Right lobe of liver (tissue), 6 donors: Measurements from ENCODE around the gene GPRASP3. TPM values are rescaled to one million over a fixed set of nuclear protein-coding genes. Genes with fewer than 3 reads are reported as not detected.

Experiments
- ATAC-seq, 4 donors: fragments of 200-7000 bp; cut with Tn5 transposase; one replicate each; pipeline ENCODE4 v1.9.1; 2020; ENCODE audit warnings: mild to moderate bottlenecking in 4 of 4, moderate library complexity in 4 of 4
- DNase-seq, 3 donors: peaks; one replicate each; pipeline ENCODE4 v3.0.0-alpha.2; 2020
- H3K27ac ChIP-seq, 3 donors: fragments of 200-600 bp; one replicate each; pipeline ENCODE4 v1.8.0; 2022
- H3K27me3 ChIP-seq, 2 donors: fragments of 200-600 bp; one replicate each; pipeline ENCODE4 v1.8.0; 2022
- H3K36me3 ChIP-seq, 4 donors: fragments of 200-600 bp; sonication (generic) in 1 of 4; one replicate each; pipeline versions ENCODE4 v1.5.1 to v1.8.0; 2017 to 2022; ENCODE audit warnings: control low read depth in 1 of 4
- H3K4me1 ChIP-seq, 4 donors: fragments of 200-600 bp; sonication (generic) in 1 of 4; one replicate each; pipeline versions ENCODE4 v1.5.1 to v1.8.0; 2017 to 2022; ENCODE audit warnings: control low read depth in 1 of 4
- H3K4me3 ChIP-seq, 3 donors: fragments of 200-600 bp; one replicate each; pipeline ENCODE4 v1.8.0; 2022
- H3K9me3 ChIP-seq, 4 donors: fragments of 200-600 bp; sonication (generic) in 1 of 4; one replicate each; pipeline versions ENCODE4 v1.5.1 to v1.8.0; 2017 to 2022; ENCODE audit warnings: control low read depth in 1 of 4
- POLR2A ChIP-seq: fragments of 450-650 bp; IDR thresholded peaks from one replicate; pipeline ENCODE4 v1.6.1; 2017; ENCODE audit warnings: antibody characterized with exemption, mild to moderate bottlenecking
- WGBS: methylation state at CpG from one replicate; pipeline ENCODE4 v1.1.6; 2018; ENCODE audit warnings: low coverage, low lambda C conversion rate; ENCODE audit not compliant: insufficient coverage; ENCODE audit errors: missing lambda C conversion rate; 5-methylcytosine and 5-hydroxymethylcytosine counted together
- intact Hi-C, 2 donors: fragments of 100-400 bp; cut with DNase I; formaldehyde crosslinking; loops; one replicate each; pipeline versions ENCODE4 v1.11.2 to v1.14.1; 2022
- total RNA-seq, 6 experiments: library from RNA; depleted of rRNA in 2 of 6; stranded (reverse); fragments of >200 nt in 2 of 6; fragmentation: NEBNext Ultra II Directional in 3 of 6; extraction: Animal tissue kit (Norgen Biotek cat#: 25700) in 3 of 6; gene quantifications; one replicate each; pipeline versions ENCODE4 v1.1.0 to v1.2.4, GENCODE V29; 2016 to 2023
- TF ChIP-seq, protein P1 (sequence below), 4 donors: fragments of 200-600 bp in 3 of 4; fragments of 450-650 bp in 1 of 4; IDR thresholded peaks; one replicate each; pipeline versions ENCODE4 v1.5.1 to v1.8.0; 2016 to 2022; ENCODE audit warnings: antibody characterized with exemption in 4 of 4, mild to moderate bottlenecking in 2 of 4
- donor health status: DM: no; HTN: yes; CAD: no.
- donor health status: DM: no; HTN: no; CAD: no.
- donor health status: DM: no; HTN: no; CAD: no.
- donor health status: DM: no; HTN: yes; CAD: no.
- donor health status: DM: no; HTN: yes; CAD: no.

The GPRASP3 gene
- total RNA-seq, 6 experiments from 2014 or later = 1.7 to 3.4 (median 2.2) TPM

GRCh38 chrX:102723456-102723855 is 2.9 kb downstream of the GPRASP3 start:
- no peak for ATAC-seq
- 35% methylated on average over 1 of the region's 1 CpG for WGBS
- no peaks in the 10 kb centered on the region for H3K27me3 ChIP-seq
- peaks cover 0 to 9% (median 0%) of the 10 kb centered on the region in 4 donors for H3K4me1 ChIP-seq
- no peak overlapping the region for H3K4me3 ChIP-seq
- no peak overlapping the region for H3K27ac ChIP-seq
- no peaks in the 10 kb centered on the region for H3K36me3 ChIP-seq
- intact Hi-C loops = no loop called here
- no peak for TF ChIP-seq POLR2A
- TF ChIP-seq, protein P1, sequence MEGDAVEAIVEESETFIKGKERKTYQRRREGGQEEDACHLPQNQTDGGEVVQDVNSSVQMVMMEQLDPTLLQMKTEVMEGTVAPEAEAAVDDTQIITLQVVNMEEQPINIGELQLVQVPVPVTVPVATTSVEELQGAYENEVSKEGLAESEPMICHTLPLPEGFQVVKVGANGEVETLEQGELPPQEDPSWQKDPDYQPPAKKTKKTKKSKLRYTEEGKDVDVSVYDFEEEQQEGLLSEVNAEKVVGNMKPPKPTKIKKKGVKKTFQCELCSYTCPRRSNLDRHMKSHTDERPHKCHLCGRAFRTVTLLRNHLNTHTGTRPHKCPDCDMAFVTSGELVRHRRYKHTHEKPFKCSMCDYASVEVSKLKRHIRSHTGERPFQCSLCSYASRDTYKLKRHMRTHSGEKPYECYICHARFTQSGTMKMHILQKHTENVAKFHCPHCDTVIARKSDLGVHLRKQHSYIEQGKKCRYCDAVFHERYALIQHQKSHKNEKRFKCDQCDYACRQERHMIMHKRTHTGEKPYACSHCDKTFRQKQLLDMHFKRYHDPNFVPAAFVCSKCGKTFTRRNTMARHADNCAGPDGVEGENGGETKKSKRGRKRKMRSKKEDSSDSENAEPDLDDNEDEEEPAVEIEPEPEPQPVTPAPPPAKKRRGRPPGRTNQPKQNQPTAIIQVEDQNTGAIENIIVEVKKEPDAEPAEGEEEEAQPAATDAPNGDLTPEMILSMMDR (IDR thresholded peaks at IDR 0.05) = no peak
- no peak for DNase-seq
- H3K9me3 ChIP-seq = no peaks in the 10 kb centered on the region

GRCh38 chrX:102727761-102728160 is 7.2 kb downstream of the GPRASP3 start:
- Histone ChIP-seq H3K4me3 (no peak overlapping the region), H3K4me1 (peaks cover 0 to 9% (median 0%) of the 10 kb centered on the region in 4 donors), H3K36me3 (no peaks in the 10 kb centered on the region), H3K27me3 (no peaks in the 10 kb centered on the region), H3K27ac (no peak overlapping the region), H3K9me3 (no peaks in the 10 kb centered on the region)
- DNase-seq (no peak), ATAC-seq (peak; percentile 36 to 73 (median 46))
- WGBS = 36% methylated on average over 1 of the region's 1 CpG
- intact Hi-C loops = no loop called here
- TF ChIP-seq, protein P1 (IDR thresholded peaks at IDR 0.05) = no peak
- no peak for TF ChIP-seq POLR2A

GRCh38 chrX:102728646-102729045 is 8.1 kb downstream of the GPRASP3 start:
- DNase-seq (no peak), ATAC-seq (no peak)
- Histone ChIP-seq H3K9me3 (no peaks in the 10 kb centered on the region), H3K36me3 (no peaks in the 10 kb centered on the region), H3K4me1 (peaks cover 0 to 9% (median 0%) of the 10 kb centered on the region in 4 donors), H3K27me3 (no peaks in the 10 kb centered on the region), H3K27ac (no peak overlapping the region), H3K4me3 (no peak overlapping the region)
- TF ChIP-seq POLR2A = no peak
- TF ChIP-seq, protein P1 (IDR thresholded peaks at IDR 0.05) = no peak
- intact Hi-C loops = no loop called here
- 71% methylated on average over 1 of the region's 1 CpG for WGBS

GRCh38 chrX:102739657-102740056 is 19.1 kb downstream of the GPRASP3 start:
- TF ChIP-seq, protein P1 (IDR thresholded peaks at IDR 0.05) = no peak
- TF ChIP-seq POLR2A = no peak
- ATAC-seq = no peak
- H3K36me3 ChIP-seq = no peaks in the 10 kb centered on the region
- 65% methylated on average over 6 of the region's 7 CpGs for WGBS
- no peaks in the 10 kb centered on the region for H3K4me1 ChIP-seq
- H3K27me3 ChIP-seq = no peaks in the 10 kb centered on the region
- no peaks in the 10 kb centered on the region for H3K9me3 ChIP-seq
- no peak overlapping the region for H3K4me3 ChIP-seq
- intact Hi-C loops = no loop called here
- H3K27ac ChIP-seq = no peak overlapping the region
- DNase-seq = no peak

- H3K9me3 ChIP-seq = no peaks in the 10 kb centered on the region
- WGBS = 52% methylated on average over 1 of the region's 1 CpG
- no peaks in the 10 kb centered on the region for H3K4me1 ChIP-seq
- no peak overlapping the region for H3K4me3 ChIP-seq
- ATAC-seq (no peak), DNase-seq (no peak)
- TF ChIP-seq POLR2A = no peak
- TF ChIP-seq, protein P1 (IDR thresholded peaks at IDR 0.05) = no peak
- intact Hi-C loops = no loop called here
- H3K36me3 ChIP-seq = no peaks in the 10 kb centered on the region
- no peak overlapping the region for H3K27ac ChIP-seq
- H3K27me3 ChIP-seq = no peaks in the 10 kb centered on the region
Measured at GRCh38 chrX:102744307-102744706, 23.8 kb downstream of the GPRASP3 start.
